Gastroesophageal sphincter (tissue), 4 donors: ENCODE results near the gene TENM3. TPM values are rescaled to one million over a fixed set of nuclear protein-coding genes. Genes with fewer than 3 reads are reported as not detected.

Experiments used
- ATAC-seq: fragments of 150-250 bp; one replicate; pipeline ENCODE4 v1.9.1; 2016; ENCODE audit warnings: mild to moderate bottlenecking, moderate library complexity
- H3K27ac ChIP-seq, 4 donors: fragments of 200-600 bp; sonication (generic) in 3 of 4; 1 replicate in 3 of 4; 2 replicates in 1 of 4; pipeline ENCODE4 v1.5.1; 2016 to 2019
- H3K27me3 ChIP-seq: fragments of 200-600 bp; sonication (generic); one replicate; pipeline ENCODE4 v1.5.1; 2019
- H3K36me3 ChIP-seq, 2 donors: fragments of 200-600 bp; sonication (generic); one replicate each; pipeline ENCODE4 v1.5.1; 2019; ENCODE audit warnings: control low read depth in 1 of 2
- H3K4me1 ChIP-seq, 3 donors: fragments of 200-600 bp; sonication (generic); 1 replicate in 2 of 3; 2 replicates in 1 of 3; pipeline ENCODE4 v1.5.1; 2016 to 2019; ENCODE audit warnings: control low read depth in 2 of 3
- H3K4me3 ChIP-seq, 2 donors: fragments of 200-600 bp; sonication (generic); one replicate each; pipeline ENCODE4 v1.5.1; 2019; ENCODE audit warnings: mild to moderate bottlenecking in 1 of 2, moderate library complexity in 1 of 2
- H3K9me3 ChIP-seq, 3 donors: fragments of 200-600 bp; sonication (generic); one replicate each; pipeline ENCODE4 v1.5.1; 2017 to 2019; ENCODE audit warnings: control low read depth in 2 of 3
- EP300 ChIP-seq: sonication (generic); formaldehyde crosslinking; IDR thresholded peaks from one replicate; pipeline ENCODE4 v1.6.1; 2017; ENCODE audit warnings: antibody characterized with exemption, mild to moderate bottlenecking
- POLR2A ChIP-seq, 2 donors: fragments of 450-650 bp; IDR thresholded peaks; one replicate each; pipeline ENCODE4 v1.6.1; 2017; ENCODE audit warnings: antibody characterized with exemption in 2 of 2, mild to moderate bottlenecking in 2 of 2, moderate library complexity in 1 of 2
- POLR2AphosphoS5 ChIP-seq: sonication (generic); formaldehyde crosslinking; IDR thresholded peaks from one replicate; pipeline ENCODE4 v1.6.1; 2017; ENCODE audit warnings: antibody characterized with exemption
- WGBS, 2 donors: methylation state at CpG; one replicate each; pipeline ENCODE4 v1.1.5; 2018; ENCODE audit warnings: low coverage in 1 of 2; 5-methylcytosine and 5-hydroxymethylcytosine counted together
- total RNA-seq, 4 donors: library from RNA; depleted of rRNA; stranded (reverse); fragments of >200 nt; gene quantifications; one replicate each; pipeline ENCODE4 v1.1.0, GENCODE V29; 2016
- TF ChIP-seq, protein P1 (sequence below), 4 experiments: fragments of 200-600 bp in 2 of 4; fragments of 450-650 bp in 2 of 4; sonication (generic) in 1 of 4; IDR thresholded peaks; one replicate each; pipeline ENCODE4 v1.5.1; 2017 to 2019; ENCODE audit warnings: antibody characterized with exemption in 4 of 4, mild to moderate bottlenecking in 2 of 4, moderate library complexity in 2 of 4

TENM3 gene
- total RNA-seq, 4 donors from 2014 or later: 8.2 to 39.9 (median 15.8) TPM

DNA sequence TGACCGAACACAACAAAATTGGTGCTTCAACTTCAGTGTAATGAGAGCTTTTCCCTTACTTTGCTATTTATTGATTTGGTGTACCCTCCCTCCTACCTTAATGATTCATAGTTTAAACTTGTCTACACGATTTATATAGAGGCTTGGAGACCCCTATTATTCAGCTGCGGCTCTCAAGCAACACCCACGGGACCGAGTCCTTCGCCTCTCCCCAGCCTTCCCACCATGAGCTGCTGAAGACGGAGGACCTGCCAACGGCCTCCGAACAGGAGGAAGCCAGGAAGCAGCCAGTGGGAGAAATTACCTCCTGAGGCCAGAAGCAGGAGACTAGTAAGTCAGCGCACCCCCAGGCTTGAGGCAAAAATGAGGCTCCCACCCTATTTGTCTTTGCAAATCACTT, 595.3 kb downstream of the TENM3 start:
- WGBS, 2 donors: 74 to 76% methylated on average over 2 to 6 of the region's 10 CpGs
- TF ChIP-seq, protein P1, sequence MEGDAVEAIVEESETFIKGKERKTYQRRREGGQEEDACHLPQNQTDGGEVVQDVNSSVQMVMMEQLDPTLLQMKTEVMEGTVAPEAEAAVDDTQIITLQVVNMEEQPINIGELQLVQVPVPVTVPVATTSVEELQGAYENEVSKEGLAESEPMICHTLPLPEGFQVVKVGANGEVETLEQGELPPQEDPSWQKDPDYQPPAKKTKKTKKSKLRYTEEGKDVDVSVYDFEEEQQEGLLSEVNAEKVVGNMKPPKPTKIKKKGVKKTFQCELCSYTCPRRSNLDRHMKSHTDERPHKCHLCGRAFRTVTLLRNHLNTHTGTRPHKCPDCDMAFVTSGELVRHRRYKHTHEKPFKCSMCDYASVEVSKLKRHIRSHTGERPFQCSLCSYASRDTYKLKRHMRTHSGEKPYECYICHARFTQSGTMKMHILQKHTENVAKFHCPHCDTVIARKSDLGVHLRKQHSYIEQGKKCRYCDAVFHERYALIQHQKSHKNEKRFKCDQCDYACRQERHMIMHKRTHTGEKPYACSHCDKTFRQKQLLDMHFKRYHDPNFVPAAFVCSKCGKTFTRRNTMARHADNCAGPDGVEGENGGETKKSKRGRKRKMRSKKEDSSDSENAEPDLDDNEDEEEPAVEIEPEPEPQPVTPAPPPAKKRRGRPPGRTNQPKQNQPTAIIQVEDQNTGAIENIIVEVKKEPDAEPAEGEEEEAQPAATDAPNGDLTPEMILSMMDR (IDR thresholded peaks at IDR 0.05): no peak
- TF ChIP-seq POLR2A (IDR thresholded peaks at IDR 0.05) (no peak), EP300 (no peak), POLR2AphosphoS5 (no peak)
- no peak overlapping the region for H3K27ac ChIP-seq
- H3K36me3 ChIP-seq: no peaks in the 10 kb centered on the region
- no peak overlapping the region for H3K4me3 ChIP-seq
- H3K27me3 ChIP-seq: peaks cover 31% of the 10 kb centered on the region
- no peaks in the 10 kb centered on the region for H3K4me1 ChIP-seq
- no peaks in the 10 kb centered on the region for H3K9me3 ChIP-seq
- no peak for ATAC-seq

DNA sequence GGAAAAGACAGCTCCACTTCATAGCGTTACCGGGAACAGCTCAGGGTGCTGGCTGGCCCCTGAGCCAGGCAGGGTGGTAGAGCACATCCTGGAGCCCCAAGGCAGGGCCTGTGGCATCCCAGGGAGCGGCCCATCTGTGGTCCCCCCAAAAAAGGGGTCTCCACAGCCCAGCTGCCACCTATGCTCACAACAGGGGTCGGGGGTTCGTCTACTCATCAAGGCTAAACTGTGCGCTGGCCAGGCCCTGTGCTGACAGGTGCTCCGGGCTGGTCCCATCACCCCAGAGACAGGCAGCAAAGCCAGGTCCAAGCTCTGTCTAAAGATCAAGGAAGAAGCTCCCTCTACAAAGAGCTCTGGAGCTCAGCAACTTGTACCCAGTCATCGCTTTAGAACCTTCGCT, 596.1 kb downstream of the TENM3 start:
- 100% methylated on average over 2 of the region's 9 CpGs; no CpG with 5 or more reads in 1 of the 2 donors for WGBS, 2 donors
- Histone ChIP-seq H3K27me3 (peaks cover 31% of the 10 kb centered on the region), H3K4me1 (no peaks in the 10 kb centered on the region), H3K27ac (no peak overlapping the region), H3K9me3 (no peaks in the 10 kb centered on the region), H3K36me3 (no peaks in the 10 kb centered on the region), H3K4me3 (no peak overlapping the region)
- TF ChIP-seq POLR2A (IDR thresholded peaks at IDR 0.05) (no peak), EP300 (no peak)
- no peak for ATAC-seq

DNA sequence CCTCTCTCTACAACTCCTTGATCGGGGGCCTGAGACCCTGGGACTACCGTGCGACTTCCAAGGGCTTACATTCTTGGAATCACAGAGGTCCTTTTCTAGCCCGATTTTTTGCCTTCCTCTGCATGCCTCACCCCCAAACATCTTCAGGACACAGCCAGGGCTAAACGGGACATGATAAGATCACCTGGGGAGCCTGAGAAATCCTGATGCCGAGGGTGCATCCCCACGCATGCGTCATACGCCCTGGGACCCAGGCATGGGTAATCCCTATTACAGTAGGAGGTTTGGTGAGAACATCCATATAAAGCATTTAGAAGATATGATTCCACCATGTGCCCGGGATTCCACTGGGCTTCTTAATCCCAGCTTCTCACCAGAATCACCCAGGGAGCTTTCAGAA, 596.9 kb downstream of the TENM3 start:
- WGBS, 2 donors: 90 to 95% methylated on average over 2 to 4 of the region's 10 CpGs
- no peaks in the 10 kb centered on the region for H3K4me1 ChIP-seq
- ATAC-seq: no peak
- no peak for TF ChIP-seq EP300
- TF ChIP-seq, protein P1 (IDR thresholded peaks at IDR 0.05): no peak
- no peak overlapping the region for H3K27ac ChIP-seq
- H3K9me3 ChIP-seq: no peaks in the 10 kb centered on the region
- H3K27me3 ChIP-seq: peaks cover 25% of the 10 kb centered on the region
- no peaks in the 10 kb centered on the region for H3K36me3 ChIP-seq
- no peak overlapping the region for H3K4me3 ChIP-seq

DNA sequence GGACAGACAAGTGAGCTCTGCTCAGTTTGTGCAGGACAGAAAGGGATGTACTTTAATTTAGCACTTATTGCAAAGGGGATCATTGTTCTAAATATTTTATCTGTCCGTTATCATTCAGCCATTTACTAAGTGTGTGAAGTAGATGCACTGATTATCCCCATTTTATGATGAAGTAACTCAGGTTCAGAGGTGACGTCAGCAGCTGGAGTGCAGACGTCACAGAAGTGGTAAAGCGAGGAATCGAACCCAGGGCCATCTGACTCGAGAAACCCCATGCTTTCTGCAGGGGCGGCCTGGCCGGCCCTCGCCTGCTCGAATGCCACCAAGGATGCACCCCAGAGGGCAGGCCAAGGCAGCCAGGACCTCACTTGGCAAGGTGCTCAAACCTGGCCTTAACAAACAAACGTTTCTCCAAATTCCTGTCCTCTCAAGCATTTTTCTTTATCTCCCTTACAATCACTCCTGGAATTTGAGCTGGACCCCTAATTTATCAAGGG, 599.0 kb downstream of the TENM3 start:
- Histone ChIP-seq H3K27ac (no peak overlapping the region), H3K4me1 (no peaks in the 10 kb centered on the region), H3K27me3 (peaks cover 6% of the 10 kb centered on the region), H3K9me3 (no peaks in the 10 kb centered on the region), H3K4me3 (no peak overlapping the region), H3K36me3 (no peaks in the 10 kb centered on the region)
- no peak for ATAC-seq
- 75 to 85% methylated on average over 7 to 9 of the region's 11 CpGs for WGBS, 2 donors
- TF ChIP-seq POLR2A (IDR thresholded peaks at IDR 0.05) (no peak), POLR2AphosphoS5 (no peak), EP300 (no peak)
- TF ChIP-seq, protein P1 (IDR thresholded peaks at IDR 0.05): no peak

DNA sequence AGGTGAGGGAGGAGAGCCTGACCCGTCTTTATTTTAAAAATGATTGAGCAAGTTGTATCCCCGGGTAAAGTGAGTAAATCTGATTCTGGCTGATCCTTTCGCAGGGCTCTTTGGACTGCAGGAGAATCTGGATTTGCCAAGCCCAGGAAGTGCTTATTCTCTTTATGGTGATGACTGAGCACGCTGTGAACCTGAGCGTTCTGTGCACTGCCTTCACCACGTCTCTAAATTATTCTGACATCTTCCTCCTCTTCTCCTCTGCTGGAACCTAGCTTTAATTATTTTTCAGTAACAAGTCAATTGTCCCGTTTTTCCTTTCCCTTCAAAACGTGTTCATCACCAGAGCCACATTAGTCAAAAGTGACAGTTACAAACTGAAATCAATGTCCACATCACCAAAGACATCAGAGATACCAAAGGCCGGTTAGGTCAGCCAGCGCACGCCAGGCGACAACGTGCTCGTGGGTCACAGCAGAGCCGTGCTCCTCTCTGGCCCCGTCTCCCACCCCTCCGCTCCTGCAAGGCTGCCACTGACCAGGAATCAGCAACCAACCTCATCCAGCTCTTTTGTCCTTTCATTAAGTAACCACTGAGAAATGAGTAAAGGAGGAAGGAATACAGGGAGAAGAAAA, 599.7 kb downstream of the TENM3 start:
- TF ChIP-seq POLR2AphosphoS5 (no peak), EP300 (no peak), POLR2A (IDR thresholded peaks at IDR 0.05) (no peak)
- TF ChIP-seq, protein P1 (IDR thresholded peaks at IDR 0.05): no peak
- H3K27me3 ChIP-seq: peaks cover under 1% of the 10 kb centered on the region
- no peaks in the 10 kb centered on the region for H3K36me3 ChIP-seq
- no peaks in the 10 kb centered on the region for H3K9me3 ChIP-seq
- H3K4me1 ChIP-seq: no peaks in the 10 kb centered on the region
- no peak overlapping the region for H3K4me3 ChIP-seq
- no peak overlapping the region for H3K27ac ChIP-seq
- WGBS, 2 donors: 39 to 44% methylated on average over 7 to 14 of the region's 17 CpGs
- ATAC-seq: no peak
